Mesothelial cell of epicardium (in vitro differentiated cells): ENCODE data around the gene CIDEB. TPM values are rescaled to one million over a fixed set of nuclear protein-coding genes. Genes with fewer than 3 reads are reported as not detected.

ENCODE experiments used
- DNase-seq, 2 experiments: peaks; one replicate each; pipeline ENCODE4 v3.0.0; 2021; ENCODE audit warnings: low spot score in 2 of 2; ENCODE audit not compliant: unreplicated experiment in 2 of 2
- H3K27ac Mint-ChIP-seq: 2 replicates; pipeline ENCODE4 v1.8.0; 2021; ENCODE audit warnings: mixed read lengths
- H3K27me3 Mint-ChIP-seq: 2 replicates; pipeline ENCODE4 v1.8.0; 2021; ENCODE audit warnings: low read depth, mixed read lengths
- H3K36me3 Mint-ChIP-seq: 2 replicates; pipeline ENCODE4 v1.8.0; 2021; ENCODE audit warnings: mixed read lengths
- H3K4me1 Mint-ChIP-seq: 2 replicates; pipeline ENCODE4 v1.8.0; 2021; ENCODE audit warnings: mixed read lengths
- H3K4me3 Mint-ChIP-seq: 2 replicates; pipeline ENCODE4 v1.8.0; 2021; ENCODE audit warnings: mild to moderate bottlenecking, moderate library complexity, mixed read lengths
- H3K9me3 Mint-ChIP-seq: 2 replicates; pipeline ENCODE4 v1.8.0; 2021; ENCODE audit warnings: mixed read lengths
- total RNA-seq: library from RNA; stranded (reverse); gene quantifications from 3 replicates; pipeline ENCODE4 v1.2.1, GENCODE V29; 2021
- TF ChIP-seq, protein P1 (sequence below): fragments of 200-600 bp; sonication (generic); IDR thresholded peaks from one replicate; pipeline ENCODE4 v1.5.0; 2021; ENCODE audit warnings: antibody characterized with exemption; ENCODE audit not compliant: unreplicated experiment

CIDEB gene
- total RNA-seq, 1 donor from 2014 or later, result not detected

DNA sequence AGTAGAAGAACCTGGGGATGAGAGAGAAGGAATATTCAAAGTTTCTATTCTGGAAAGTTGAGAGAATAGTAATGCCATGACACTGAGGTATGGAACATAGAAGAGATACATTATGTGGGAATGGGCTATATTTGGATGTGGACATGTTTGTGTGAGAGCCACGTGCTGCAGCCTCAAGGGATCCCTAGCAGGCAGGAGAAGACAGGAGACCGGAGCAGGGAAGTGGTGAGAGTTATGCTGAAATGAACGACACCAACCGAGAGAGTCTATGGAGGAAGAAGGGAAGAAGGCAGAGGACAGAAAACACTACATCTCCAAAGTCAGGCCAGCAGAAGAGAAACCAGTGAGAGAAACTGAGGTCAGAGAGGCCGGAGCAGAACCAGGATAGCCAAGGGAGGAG is 42.0 kb upstream of the CIDEB start:
- H3K4me3 Mint-ChIP-seq, result no peak overlapping the region
- H3K27ac Mint-ChIP-seq, result no peak overlapping the region
- H3K36me3 Mint-ChIP-seq, result no peaks in the 10 kb centered on the region
- TF ChIP-seq, protein P1, sequence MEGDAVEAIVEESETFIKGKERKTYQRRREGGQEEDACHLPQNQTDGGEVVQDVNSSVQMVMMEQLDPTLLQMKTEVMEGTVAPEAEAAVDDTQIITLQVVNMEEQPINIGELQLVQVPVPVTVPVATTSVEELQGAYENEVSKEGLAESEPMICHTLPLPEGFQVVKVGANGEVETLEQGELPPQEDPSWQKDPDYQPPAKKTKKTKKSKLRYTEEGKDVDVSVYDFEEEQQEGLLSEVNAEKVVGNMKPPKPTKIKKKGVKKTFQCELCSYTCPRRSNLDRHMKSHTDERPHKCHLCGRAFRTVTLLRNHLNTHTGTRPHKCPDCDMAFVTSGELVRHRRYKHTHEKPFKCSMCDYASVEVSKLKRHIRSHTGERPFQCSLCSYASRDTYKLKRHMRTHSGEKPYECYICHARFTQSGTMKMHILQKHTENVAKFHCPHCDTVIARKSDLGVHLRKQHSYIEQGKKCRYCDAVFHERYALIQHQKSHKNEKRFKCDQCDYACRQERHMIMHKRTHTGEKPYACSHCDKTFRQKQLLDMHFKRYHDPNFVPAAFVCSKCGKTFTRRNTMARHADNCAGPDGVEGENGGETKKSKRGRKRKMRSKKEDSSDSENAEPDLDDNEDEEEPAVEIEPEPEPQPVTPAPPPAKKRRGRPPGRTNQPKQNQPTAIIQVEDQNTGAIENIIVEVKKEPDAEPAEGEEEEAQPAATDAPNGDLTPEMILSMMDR, result no peak
- no peak for DNase-seq
- H3K9me3 Mint-ChIP-seq, result no peaks in the 10 kb centered on the region
- H3K4me1 Mint-ChIP-seq, result peaks cover 4% of the 10 kb centered on the region
- peaks cover 75% of the 10 kb centered on the region for H3K27me3 Mint-ChIP-seq

DNA sequence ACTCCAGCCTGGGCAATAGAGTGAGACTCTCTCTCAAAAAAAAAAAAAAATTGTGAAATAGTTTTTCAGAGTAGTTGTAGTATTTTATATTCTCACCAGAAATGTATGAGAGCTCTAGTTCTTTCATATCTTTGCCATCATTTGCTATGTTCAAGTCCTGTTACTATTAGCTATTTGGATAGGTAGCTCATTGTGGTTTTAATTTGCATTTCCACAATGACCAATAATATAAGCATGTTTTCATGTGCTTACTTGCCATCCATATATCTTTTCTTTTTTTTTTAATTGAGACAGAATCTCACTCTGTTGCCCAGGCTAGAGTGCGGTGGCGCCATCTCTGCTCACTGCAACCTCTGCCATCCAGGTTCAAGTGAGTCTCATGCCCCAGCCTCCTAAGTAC is 40.4 kb upstream of the CIDEB start:
- H3K4me3 Mint-ChIP-seq, result no peak overlapping the region
- TF ChIP-seq, protein P1, result no peak
- H3K27ac Mint-ChIP-seq, result no peak overlapping the region
- H3K4me1 Mint-ChIP-seq, result peaks cover 4% of the 10 kb centered on the region
- DNase-seq, result no peak
- H3K36me3 Mint-ChIP-seq, result no peaks in the 10 kb centered on the region
- H3K27me3 Mint-ChIP-seq, result peaks cover 77% of the 10 kb centered on the region
- no peaks in the 10 kb centered on the region for H3K9me3 Mint-ChIP-seq

DNA sequence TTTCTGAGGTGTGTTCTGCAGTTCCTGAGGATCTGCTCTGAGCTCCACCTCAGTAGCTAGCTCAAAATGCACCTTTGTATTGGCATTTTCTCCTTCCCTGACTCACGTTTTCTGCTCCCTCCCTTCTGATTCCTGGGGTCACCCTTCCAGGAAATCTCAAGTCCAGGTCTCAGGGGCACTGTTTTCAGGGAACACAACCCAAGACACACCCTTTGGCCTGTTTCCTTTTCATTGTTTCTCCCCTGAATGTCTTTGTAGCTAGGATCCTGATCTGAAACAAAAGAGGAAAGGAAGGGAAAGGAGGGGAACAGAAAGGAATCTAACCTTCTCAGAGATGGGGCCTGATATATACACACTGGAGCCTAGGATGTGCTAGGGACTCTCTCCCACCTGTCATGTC is 39.4 kb upstream of the CIDEB start:
- H3K4me3 Mint-ChIP-seq, result no peak overlapping the region
- H3K9me3 Mint-ChIP-seq, result no peaks in the 10 kb centered on the region
- H3K27ac Mint-ChIP-seq, result no peak overlapping the region
- DNase-seq, result no peak
- peaks cover 78% of the 10 kb centered on the region for H3K27me3 Mint-ChIP-seq
- TF ChIP-seq, protein P1, result no peak
- H3K36me3 Mint-ChIP-seq, result no peaks in the 10 kb centered on the region
- no peaks in the 10 kb centered on the region for H3K4me1 Mint-ChIP-seq

DNA sequence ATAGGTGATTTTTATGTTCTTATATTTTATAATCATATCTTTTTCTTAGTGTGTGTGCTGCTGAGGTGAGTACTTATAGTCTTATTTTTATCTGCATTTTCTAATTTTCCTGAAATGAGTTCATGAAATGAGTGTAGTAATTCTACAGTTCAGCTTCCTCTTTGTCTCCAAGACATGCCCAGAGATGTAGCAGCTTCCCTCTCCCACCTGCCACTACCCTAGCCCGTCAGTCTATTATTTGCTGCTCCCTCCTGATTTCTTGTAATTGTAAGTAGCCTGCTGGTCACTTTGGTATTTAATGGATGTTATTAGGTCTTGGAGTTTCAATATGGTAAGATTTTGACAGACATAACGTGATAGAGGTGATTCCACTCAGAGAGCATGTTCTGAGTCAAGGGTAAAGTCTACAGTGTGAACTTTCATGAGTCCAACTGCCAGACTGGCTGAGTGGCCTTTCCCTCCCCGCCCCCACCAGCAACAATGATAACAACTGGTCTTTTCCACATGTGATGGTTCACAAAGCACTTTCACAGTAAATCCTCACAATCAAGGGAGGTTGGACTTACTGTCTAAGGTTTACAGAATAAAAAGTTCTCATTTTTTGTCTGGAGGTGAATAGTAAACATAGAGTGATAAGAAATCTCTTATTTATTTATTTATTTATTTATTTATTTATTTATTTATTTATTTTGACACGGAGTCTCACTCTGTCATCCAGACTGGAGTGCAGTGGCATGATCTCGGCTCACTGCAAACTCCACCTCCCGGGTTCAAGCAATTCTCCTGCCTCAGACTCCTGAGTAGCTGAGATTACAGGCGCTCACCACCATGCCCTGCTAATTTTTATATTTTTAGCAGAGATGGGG is 36.3 kb upstream of the CIDEB start:
- TF ChIP-seq, protein P1, result no peak
- no peaks in the 10 kb centered on the region for H3K36me3 Mint-ChIP-seq
- peaks cover 4% of the 10 kb centered on the region for H3K4me1 Mint-ChIP-seq
- DNase-seq, result no peak
- H3K27me3 Mint-ChIP-seq, result peaks cover 74% of the 10 kb centered on the region
- no peak overlapping the region for H3K27ac Mint-ChIP-seq
- H3K9me3 Mint-ChIP-seq, result no peaks in the 10 kb centered on the region
- no peak overlapping the region for H3K4me3 Mint-ChIP-seq

DNA sequence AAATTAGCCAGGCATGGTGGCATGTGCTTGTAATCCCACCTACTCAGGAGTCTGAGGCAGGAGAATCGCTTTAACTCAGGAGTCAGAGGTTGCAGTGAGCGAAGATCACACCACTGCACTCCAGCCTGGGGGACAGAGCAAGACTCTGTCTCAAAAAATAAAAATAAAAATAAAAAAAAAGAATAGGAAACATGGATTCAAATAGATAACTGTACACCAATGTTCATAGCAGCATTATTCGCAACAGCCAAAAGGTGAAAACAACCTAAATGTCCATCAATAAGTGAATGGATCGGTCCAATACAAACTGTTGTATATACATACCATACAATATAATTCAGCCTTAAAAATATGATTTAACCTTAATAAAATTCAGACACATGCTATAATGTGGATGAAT is 35.1 kb upstream of the CIDEB start:
- Mint-ChIP-seq H3K4me3 (no peak overlapping the region), H3K36me3 (no peaks in the 10 kb centered on the region), H3K4me1 (peaks cover 4% of the 10 kb centered on the region), H3K9me3 (no peaks in the 10 kb centered on the region), H3K27me3 (peaks cover 80% of the 10 kb centered on the region), H3K27ac (no peak overlapping the region)
- TF ChIP-seq, protein P1, result no peak
- no peak for DNase-seq
